Measurements from ENCODE around the gene IL1R2.

GRCh38 chr2:102000813-102001766 is 9.3 kb downstream of the IL1R2 start:
- TF ChIP-seq WT1 (tag by site-specific recombination; IDR thresholded peaks at IDR 0.05) (no peak), CTCF (tag by site-specific recombination; IDR thresholded peaks at IDR 0.05) (no peak), ZBTB1 (tag by site-specific recombination; IDR thresholded peaks at IDR 0.05) (no peak), ZBTB48 (tag by site-specific recombination; IDR thresholded peaks at IDR 0.05) (no peak), ZNF174 (tag by site-specific recombination; IDR thresholded peaks at IDR 0.05) (no peak), YY2 (tag by site-specific recombination; IDR thresholded peaks at IDR 0.05) (no peak), ZNF138 (tag by site-specific recombination; IDR thresholded peaks at IDR 0.05; ENCODE audit: borderline replicate concordance) (no peak), ZSCAN5A (tag by site-specific recombination; IDR thresholded peaks at IDR 0.05) (no peak), REST (tag by site-specific recombination; IDR thresholded peaks at IDR 0.05) (no peak), ZNF148 (tag by site-specific recombination; IDR thresholded peaks at IDR 0.05; ENCODE audit: borderline replicate concordance) (no peak), ZNF266 (tag by site-specific recombination; IDR thresholded peaks at IDR 0.05; ENCODE audit: low read depth) (no peak)

Measured in HEK293 (cell line).